ENCODE measurements around the gene IL17RD.

DNA sequence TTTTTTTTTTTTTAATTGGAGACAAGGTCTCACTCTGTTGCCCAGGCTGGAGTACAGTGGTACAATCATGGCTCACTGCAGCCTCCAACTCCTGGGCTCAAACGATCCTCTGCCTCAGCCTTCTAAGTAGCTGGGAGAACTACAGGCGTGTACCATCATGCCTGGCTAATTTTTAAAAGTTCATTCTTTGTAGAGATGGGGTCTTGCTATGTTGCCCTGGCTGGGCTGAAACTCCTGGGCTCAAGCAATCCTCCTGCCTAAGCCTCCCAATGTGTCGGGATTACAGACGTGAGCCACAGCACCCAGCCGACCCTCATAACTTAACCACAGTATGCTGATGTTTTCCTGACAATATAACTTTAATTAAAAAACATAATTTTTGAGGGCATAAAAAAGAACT is 24.3 kb downstream of the IL17RD start:
- no peak for TF ChIP-seq CTCF (conservative IDR thresholded peaks at IDR 0.05)
- TF ChIP-seq EZH2 (IDR thresholded peaks at IDR 0.05; ENCODE audit: low read depth): no peak
